Stimulated activated CD8-positive, alpha-beta memory T cell treated with anti-CD3 and anti-CD28 coated beads, Interleukin-15, amount 100 ng/mL, for 24 hours (primary cell): ENCODE data around the gene DTNB.
"Not testable (repeated sequence)": the region's sequence is repeated elsewhere in the genome, so short reads cannot be mapped to it uniquely, and the experiment has no call there.

Source experiments
- DNase-seq: peaks from one replicate; pipeline ENCODE4 v3.0.0-alpha.2; 2020; ENCODE audit warnings: low read depth

The DTNB gene

DNA sequence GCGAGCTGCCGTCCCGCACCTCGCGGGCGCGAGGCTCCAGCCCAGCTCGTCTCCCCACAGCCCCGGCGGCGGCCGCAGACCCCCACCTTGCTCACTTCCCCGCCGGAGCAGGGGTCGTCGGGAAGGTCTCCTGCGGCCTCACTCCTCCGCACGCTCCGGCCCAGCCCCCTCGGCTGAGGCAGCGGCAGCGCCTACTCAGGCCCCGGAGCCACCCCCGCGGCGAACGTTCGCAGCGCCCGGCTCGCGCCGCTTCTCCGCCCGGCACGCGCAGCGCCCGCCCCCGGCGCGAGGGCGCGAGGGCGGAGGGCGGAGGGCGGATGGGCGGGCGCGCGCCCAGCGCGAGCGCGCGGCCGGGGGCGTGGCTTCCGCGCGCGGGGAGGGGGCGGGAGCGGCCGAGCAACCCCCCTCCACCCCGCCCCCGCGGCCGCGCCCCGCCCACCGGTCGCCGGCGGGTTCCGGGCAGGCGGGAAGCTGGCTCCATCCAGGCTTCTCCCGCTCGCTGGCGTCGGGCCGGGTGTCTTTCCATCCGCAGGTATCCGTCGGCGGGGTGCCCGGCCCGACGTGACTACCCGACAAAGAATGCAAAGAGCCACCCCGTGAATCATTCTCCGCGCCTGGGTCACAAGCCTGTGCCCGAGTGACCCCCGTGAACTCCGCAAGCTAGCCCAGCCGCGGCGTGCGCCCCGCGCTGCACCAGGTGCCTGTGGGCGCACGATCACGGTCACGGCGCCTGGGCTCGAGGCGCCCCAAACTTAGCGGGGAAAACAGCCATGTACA, at the start of gene DTNB:
DTNB (minus strand) TSS at position 278 of the 777 bp plus-strand sequence. CDS start 20,917 bp downstream, outside the sequence.
- DNase-seq = peak; percentile 62

- DNase-seq = no peak
These were observed 48.8 kb upstream of the DTNB start for GRCh38 chr2:25722224-25722623.

DNA sequence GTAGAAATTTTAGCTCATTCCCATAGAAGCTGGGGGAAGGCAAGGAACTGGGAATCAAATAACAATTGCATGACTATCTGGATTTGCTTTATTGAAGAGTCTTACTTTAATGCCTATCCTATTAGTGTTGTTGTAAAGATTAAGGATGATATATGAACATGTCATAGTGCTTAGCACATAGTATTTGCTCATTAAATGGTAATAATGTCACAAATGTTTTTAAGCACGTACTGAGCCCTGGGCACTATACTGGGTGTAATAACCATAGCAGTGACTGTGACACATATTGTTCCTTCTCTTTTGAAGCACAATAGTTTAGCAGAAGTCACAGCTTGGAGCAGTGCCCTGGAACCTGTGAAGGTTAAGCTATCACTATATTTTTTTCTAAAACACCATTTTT, 47.2 kb upstream of the DTNB start:
- DNase-seq = no peak

- no peak for DNase-seq
These were observed 41.4 kb upstream of the DTNB start for GRCh38 chr2:25714740-25715139.

DNA sequence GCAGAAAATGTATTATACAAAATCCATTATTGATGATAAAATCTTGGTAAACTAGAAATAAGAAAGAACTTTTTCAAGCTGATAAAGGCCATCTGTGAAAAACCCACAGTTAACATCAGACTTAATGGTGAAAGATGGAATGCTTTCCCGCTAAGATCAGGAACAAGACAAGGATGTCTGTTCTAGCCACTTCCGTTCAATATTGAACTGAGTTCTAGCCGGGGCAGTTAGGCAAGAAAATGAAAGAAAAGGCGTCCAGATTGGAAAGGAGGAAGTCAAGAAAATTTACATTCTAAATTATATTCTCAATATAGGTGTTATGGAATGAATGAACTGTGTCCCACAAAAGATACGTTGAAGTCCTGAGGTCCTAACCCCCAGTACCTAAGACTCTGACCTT, 39.1 kb upstream of the DTNB start:
- DNase-seq = no peak

- no peak for DNase-seq
These were observed 38.4 kb upstream of the DTNB start for GRCh38 chr2:25711675-25712354.

DNA sequence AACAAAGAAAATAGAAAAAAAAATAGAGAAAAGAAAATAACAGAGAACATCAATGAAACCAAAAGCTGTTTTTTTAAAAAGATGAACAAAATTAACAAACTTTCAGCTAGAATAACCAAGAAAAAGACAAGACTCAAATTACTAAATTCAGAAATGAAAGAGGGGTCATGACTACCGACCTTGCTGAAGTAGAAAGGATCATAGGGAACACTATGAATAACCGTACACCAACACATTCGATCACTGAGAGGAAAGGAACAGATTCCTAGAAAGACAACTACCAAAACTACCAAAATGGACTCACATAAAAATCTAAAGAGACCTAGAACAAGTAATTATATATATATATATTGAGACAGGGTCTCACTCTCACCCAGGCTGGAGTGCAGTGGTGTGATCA, 37.4 kb upstream of the DTNB start:
- no peak for DNase-seq

- no peak for DNase-seq
These were observed 36.0 kb upstream of the DTNB start for GRCh38 chr2:25709349-25709748.

- no peak for DNase-seq
These were observed 34.7 kb upstream of the DTNB start for GRCh38 chr2:25707927-25708590.

DNA sequence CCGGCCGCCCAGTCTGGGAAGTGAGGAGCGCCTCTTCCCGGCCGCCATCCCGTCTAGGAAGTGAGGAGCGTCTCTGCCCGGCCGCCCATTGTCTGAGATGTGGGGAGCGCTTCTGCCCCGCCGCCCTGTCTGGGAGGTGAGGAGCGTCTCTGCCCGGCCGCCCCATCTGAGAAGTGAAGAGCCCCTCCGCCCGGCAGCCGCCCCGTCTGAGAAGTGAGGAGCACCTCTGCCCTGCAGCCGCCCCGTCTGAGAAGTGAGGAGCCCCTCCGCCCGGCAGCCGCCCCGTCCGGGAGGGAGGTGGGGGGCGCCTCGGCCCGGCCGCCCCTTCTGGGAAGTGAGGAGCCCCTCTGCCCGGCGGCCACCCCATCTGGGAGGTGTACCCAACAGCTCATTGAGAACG, 32.2 kb upstream of the DTNB start:
- not testable (repeated sequence) for DNase-seq

DNA sequence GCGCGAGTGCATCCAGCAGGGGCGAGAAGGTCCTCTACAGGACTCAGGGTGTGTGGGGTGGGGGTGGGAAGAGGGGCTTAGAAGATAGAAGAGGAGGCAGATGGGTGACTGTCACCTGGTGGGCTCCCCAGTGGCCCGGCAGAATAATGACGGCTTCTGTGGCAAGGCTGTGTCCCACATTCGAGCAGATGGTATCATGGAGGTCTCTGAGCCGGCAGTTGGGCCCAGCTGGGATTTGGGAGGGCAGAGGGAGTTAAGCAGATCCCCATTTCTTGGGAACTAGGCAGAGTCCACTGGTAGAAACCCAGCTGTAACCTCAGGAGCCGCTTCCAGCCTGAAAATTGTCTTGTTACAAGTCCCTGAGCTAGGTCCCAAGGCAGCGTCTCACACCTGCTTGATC, 28.4 kb upstream of the DTNB start:
- DNase-seq = no peak

DNA sequence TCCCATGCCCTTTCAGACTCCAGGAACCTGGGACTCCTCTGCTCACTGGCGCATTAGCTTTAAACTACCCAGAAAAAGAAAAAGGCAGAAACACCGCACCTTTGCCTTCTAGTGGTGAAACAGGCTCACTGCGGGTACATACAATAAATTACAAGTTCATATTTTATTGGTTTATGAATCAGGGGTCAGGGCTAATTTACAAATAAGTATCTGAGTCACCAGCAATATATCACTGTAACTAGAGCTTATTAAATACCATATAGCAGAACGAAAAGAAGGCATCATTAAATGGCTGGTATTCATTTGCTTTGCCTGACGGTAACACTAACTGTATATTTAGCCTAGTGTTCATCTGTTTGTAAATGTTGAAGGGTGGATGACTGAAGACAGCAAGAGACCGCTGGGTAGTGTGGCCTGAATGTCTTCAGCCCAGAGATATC, 26.9 kb upstream of the DTNB start:
- no peak for DNase-seq

DNA sequence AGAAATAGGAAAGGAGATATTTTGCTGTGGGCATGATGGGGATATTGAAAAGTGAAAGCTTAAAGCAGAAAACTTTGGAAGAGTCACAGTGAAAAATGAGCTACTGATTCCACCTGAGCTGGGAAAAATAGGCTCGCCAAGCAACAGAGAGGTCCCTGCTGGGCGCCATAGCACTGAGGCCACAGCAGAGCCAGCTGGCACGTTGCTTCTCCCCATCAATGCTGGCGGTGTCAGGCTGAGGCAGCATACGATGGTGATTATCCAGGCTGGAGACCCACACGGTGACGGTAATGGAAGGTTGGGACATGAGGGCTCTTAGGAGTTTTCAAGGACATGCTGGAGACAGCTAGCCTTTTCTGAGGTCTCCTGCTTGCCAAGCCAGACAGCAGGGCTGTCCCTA, 25.8 kb upstream of the DTNB start:
- DNase-seq = no peak

DNA sequence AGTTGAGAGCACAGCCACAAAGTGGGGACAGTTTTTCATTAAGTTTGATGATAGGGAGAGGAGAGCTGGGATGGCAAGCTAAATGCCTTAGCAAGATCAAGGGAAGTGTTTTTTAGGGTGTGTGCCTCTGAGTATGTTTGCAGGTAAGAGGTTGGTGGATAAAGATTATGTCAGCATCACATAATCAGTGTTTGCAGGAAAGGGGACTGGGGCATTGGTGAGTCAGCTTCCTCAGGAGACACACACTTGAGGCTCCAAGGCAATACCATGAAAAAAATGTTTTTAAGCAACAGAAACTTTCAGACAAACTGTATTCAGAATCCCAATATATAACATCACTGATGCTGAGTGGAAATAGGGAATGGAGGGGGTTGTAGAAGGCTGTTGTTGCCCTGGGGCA, 25.4 kb upstream of the DTNB start:
- DNase-seq = no peak

DNA sequence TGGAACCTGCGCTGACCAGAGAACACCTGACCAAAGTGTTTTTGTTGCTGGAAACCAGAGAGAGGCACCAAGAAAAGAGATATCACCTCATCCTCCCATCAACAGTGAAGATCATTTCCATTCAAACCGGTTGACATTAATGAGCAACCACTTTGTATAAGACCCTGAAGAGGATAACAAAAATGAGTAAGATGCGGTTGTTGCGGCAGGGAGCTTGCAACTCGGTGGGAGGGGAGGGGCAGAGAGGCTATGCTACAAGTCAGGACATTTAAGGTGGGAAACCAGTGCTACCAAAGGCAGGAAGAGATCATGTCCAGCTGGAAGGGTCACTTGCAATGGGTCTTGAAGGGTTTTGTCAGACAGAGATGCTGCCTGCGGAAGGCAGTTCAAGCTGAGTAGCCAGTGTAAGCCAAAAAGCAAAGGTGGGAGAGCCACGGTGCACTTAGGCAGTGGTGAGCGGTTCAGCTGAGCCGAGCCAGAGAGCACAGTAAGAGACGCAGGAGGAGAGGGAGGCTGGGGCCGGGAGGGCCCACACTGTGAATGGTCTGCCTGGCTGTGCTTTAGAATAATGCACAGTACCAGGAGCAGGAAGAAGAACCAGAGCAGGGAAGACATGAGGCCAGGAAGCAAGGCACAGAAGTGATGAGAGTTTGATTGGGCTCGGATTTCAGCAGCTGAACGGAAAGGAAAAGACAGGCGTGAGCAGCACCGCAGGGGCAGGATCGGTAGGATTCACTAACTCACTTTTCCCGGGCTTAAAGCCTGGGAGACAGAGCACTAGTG, 24.4 kb upstream of the DTNB start:
- no peak for DNase-seq

- DNase-seq = no peak
These were observed 19.5 kb upstream of the DTNB start for GRCh38 chr2:25692737-25693445.

- no peak for DNase-seq
These were observed 18.8 kb upstream of the DTNB start for GRCh38 chr2:25692143-25692542.

- no peak for DNase-seq
These were observed 16.7 kb upstream of the DTNB start for GRCh38 chr2:25690058-25690457.

GRCh38 chr2:25688236-25688635, 14.9 kb upstream of the DTNB start:
- no peak for DNase-seq

GRCh38 chr2:25685741-25686140, 12.4 kb upstream of the DTNB start:
- DNase-seq = no peak

- DNase-seq = no peak
These were observed 11.4 kb upstream of the DTNB start for GRCh38 chr2:25684577-25685473.
